ENCODE measurements around the gene PLEKHM3. TPM values are rescaled to one million over a fixed set of nuclear protein-coding genes. Genes with fewer than 3 reads are reported as not detected.

The PLEKHM3 gene
- total and polyA plus RNA-seq, 2 donors (not counting 1 experiment from before 2014, with no cell fraction given), result 5.3 to 20.1 TPM

- no peaks in the 10 kb centered on the region for H3K9me3 ChIP-seq (ENCODE audit: control insufficient read depth, insufficient read depth, low read depth, low read length)
- TF ChIP-seq EZH2 (IDR thresholded peaks at IDR 0.05; ENCODE audit: low read length, missing control alignments) (no peak), CTCF (conservative IDR thresholded peaks at IDR 0.05 in 1 of 2, IDR thresholded peaks at IDR 0.05 in 1 of 2; ENCODE audit: low read depth in 1 of 2, low read length in 2 of 2) (no peak)
- H3K4me1 ChIP-seq (ENCODE audit: control insufficient read depth, extremely low read depth, insufficient read depth, low read length), result peaks cover 2% of the 10 kb centered on the region
- no peak overlapping the region for H3K27ac ChIP-seq (ENCODE audit: insufficient read depth, low read length)
- H2AFZ ChIP-seq (ENCODE audit: low read length), result no peak overlapping the region
- no peaks in the 10 kb centered on the region for H3K79me2 ChIP-seq (ENCODE audit: control insufficient read depth, insufficient read depth, low read length)
- DNase-seq (ENCODE audit: low read depth in 2 of 2), result no peak
- no peaks in the 10 kb centered on the region for H3K36me3 ChIP-seq (ENCODE audit: control insufficient read depth, insufficient read depth, low read length)
- no peaks in the 10 kb centered on the region for H4K20me1 ChIP-seq (ENCODE audit: control insufficient read depth, extremely low read depth, insufficient read depth, low read length)
- H3K4me2 ChIP-seq (ENCODE audit: extremely low read depth, insufficient read depth, low read length), result no peak overlapping the region
- no peak overlapping the region for H3K4me3 ChIP-seq (replicated peaks in 1 of 4; ENCODE audit: control extremely low read depth in 1 of 4, insufficient read depth in 1 of 4, low read depth in 3 of 4, low read length in 4 of 4)
- H3K9ac ChIP-seq (ENCODE audit: insufficient read depth, low read length), result no peak overlapping the region
- no peaks in the 10 kb centered on the region for H3K27me3 ChIP-seq (ENCODE audit: control insufficient read depth, insufficient read depth, low read length)
Measured at GRCh38 chr2:207930747-207931146, 94.6 kb downstream of the PLEKHM3 start.

GRCh38 chr2:207929923-207930322 is 95.4 kb downstream of the PLEKHM3 start:
- Histone ChIP-seq H3K4me1 (ENCODE audit: control insufficient read depth, extremely low read depth, insufficient read depth, low read length) (peaks cover 5% of the 10 kb centered on the region), H3K4me2 (ENCODE audit: extremely low read depth, insufficient read depth, low read length) (no peak overlapping the region), H4K20me1 (ENCODE audit: control insufficient read depth, extremely low read depth, insufficient read depth, low read length) (no peaks in the 10 kb centered on the region), H3K36me3 (ENCODE audit: control insufficient read depth, insufficient read depth, low read length) (no peaks in the 10 kb centered on the region), H3K9me3 (ENCODE audit: control insufficient read depth, insufficient read depth, low read depth, low read length) (no peaks in the 10 kb centered on the region), H3K4me3 (replicated peaks in 1 of 4; ENCODE audit: control extremely low read depth in 1 of 4, insufficient read depth in 1 of 4, low read depth in 3 of 4, low read length in 4 of 4) (no peak overlapping the region), H3K27me3 (ENCODE audit: control insufficient read depth, insufficient read depth, low read length) (no peaks in the 10 kb centered on the region), H3K9ac (ENCODE audit: insufficient read depth, low read length) (no peak overlapping the region), H3K79me2 (ENCODE audit: control insufficient read depth, insufficient read depth, low read length) (no peaks in the 10 kb centered on the region), H3K27ac (ENCODE audit: insufficient read depth, low read length) (no peak overlapping the region), H2AFZ (ENCODE audit: low read length) (no peak overlapping the region)
- DNase-seq (ENCODE audit: low read depth in 2 of 2), result no peak
- TF ChIP-seq EZH2 (IDR thresholded peaks at IDR 0.05; ENCODE audit: low read length, missing control alignments) (no peak), CTCF (conservative IDR thresholded peaks at IDR 0.05 in 1 of 2, IDR thresholded peaks at IDR 0.05 in 1 of 2; ENCODE audit: low read depth in 1 of 2, low read length in 2 of 2) (no peak)

- H3K27ac ChIP-seq (ENCODE audit: insufficient read depth, low read length), result no peak overlapping the region
- no peaks in the 10 kb centered on the region for H4K20me1 ChIP-seq (ENCODE audit: control insufficient read depth, extremely low read depth, insufficient read depth, low read length)
- peaks cover 5% of the 10 kb centered on the region for H3K4me1 ChIP-seq (ENCODE audit: control insufficient read depth, extremely low read depth, insufficient read depth, low read length)
- H3K27me3 ChIP-seq (ENCODE audit: control insufficient read depth, insufficient read depth, low read length), result no peaks in the 10 kb centered on the region
- H3K4me3 ChIP-seq (replicated peaks in 1 of 4; ENCODE audit: control extremely low read depth in 1 of 4, insufficient read depth in 1 of 4, low read depth in 3 of 4, low read length in 4 of 4), result no peak overlapping the region
- no peak for TF ChIP-seq CTCF (conservative IDR thresholded peaks at IDR 0.05 in 1 of 2, IDR thresholded peaks at IDR 0.05 in 1 of 2; ENCODE audit: low read depth in 1 of 2, low read length in 2 of 2)
- TF ChIP-seq EZH2 (IDR thresholded peaks at IDR 0.05; ENCODE audit: low read length, missing control alignments), result no peak
- H3K79me2 ChIP-seq (ENCODE audit: control insufficient read depth, insufficient read depth, low read length), result no peaks in the 10 kb centered on the region
- H3K9ac ChIP-seq (ENCODE audit: insufficient read depth, low read length), result no peak overlapping the region
- no peaks in the 10 kb centered on the region for H3K9me3 ChIP-seq (ENCODE audit: control insufficient read depth, insufficient read depth, low read depth, low read length)
- no peak overlapping the region for H3K4me2 ChIP-seq (ENCODE audit: extremely low read depth, insufficient read depth, low read length)
- no peaks in the 10 kb centered on the region for H3K36me3 ChIP-seq (ENCODE audit: control insufficient read depth, insufficient read depth, low read length)
- DNase-seq (ENCODE audit: low read depth in 2 of 2), result no peak
- no peak overlapping the region for H2AFZ ChIP-seq (ENCODE audit: low read length)
Measured at GRCh38 chr2:207928079-207928478, 97.2 kb downstream of the PLEKHM3 start.

Data from fibroblast of lung (primary cell).